Measurements from ENCODE around the gene RNASE7.

DNA sequence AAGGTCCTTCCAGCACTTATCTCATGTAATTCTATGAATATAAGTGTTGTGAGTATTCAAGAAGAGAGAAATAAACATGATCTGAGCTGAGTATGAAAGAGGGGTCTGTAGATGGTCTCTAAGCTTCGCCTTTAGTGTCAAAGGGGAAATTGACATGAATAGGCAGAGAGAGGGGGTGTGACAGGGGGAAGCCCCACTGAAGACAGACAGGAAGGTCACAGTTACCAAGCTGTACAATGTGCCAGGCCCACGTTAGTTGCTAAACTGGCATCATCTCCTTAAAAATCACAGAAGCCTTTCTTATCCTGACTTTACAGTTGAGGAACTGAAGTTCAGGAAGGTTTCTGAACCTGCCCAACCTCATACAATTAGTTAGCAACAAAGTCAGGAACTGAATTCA, 35.5 kb downstream of the RNASE7 start:
- no peak for TF ChIP-seq EZH2 (IDR thresholded peaks at IDR 0.05; ENCODE audit: borderline replicate concordance, low read length)
- TF ChIP-seq, protein P1, sequence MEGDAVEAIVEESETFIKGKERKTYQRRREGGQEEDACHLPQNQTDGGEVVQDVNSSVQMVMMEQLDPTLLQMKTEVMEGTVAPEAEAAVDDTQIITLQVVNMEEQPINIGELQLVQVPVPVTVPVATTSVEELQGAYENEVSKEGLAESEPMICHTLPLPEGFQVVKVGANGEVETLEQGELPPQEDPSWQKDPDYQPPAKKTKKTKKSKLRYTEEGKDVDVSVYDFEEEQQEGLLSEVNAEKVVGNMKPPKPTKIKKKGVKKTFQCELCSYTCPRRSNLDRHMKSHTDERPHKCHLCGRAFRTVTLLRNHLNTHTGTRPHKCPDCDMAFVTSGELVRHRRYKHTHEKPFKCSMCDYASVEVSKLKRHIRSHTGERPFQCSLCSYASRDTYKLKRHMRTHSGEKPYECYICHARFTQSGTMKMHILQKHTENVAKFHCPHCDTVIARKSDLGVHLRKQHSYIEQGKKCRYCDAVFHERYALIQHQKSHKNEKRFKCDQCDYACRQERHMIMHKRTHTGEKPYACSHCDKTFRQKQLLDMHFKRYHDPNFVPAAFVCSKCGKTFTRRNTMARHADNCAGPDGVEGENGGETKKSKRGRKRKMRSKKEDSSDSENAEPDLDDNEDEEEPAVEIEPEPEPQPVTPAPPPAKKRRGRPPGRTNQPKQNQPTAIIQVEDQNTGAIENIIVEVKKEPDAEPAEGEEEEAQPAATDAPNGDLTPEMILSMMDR (IDR thresholded peaks at IDR 0.05; ENCODE audit: low read length) = no peak
